Measurements from ENCODE around the gene NR3C1.
"Not testable (repeated sequence)": the region's sequence is repeated elsewhere in the genome, so short reads cannot be mapped to it uniquely, and the experiment has no call there.

The NR3C1 gene

DNA sequence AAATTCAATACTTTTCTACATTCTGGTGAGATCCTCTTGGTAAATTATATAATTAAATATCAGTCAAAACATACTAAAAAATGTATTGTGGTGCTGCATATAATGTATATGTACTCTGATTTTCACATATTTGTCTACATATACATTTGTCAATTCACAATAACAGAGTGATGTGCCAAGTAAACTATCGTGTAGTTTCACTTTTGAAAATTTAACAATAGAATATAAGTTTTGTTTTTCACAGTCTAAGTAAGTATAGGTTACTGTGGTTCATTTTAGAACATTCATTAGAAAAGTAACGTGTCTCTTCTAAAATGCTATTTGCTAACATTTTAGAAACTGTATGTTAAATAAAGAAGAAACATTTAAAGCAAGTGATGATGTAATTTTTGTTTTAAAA is 73.6 kb downstream of the NR3C1 start:
- H3K27ac ChIP-seq (ENCODE audit: low read depth, low read length), result no peak overlapping the region
- H4K20me1 ChIP-seq (ENCODE audit: low read depth, low read length), result no peaks in the 10 kb centered on the region
- H3F3A ChIP-seq (ENCODE audit: insufficient read depth), result no peaks in the 10 kb centered on the region
- H3K9me3 ChIP-seq (ENCODE audit: insufficient read depth, low read length), result peaks cover 22% of the 10 kb centered on the region
- no peak for TF ChIP-seq EZH2phosphoT487 (conservative IDR thresholded peaks at IDR 0.05; ENCODE audit: low read length)
- TF ChIP-seq, protein P1, sequence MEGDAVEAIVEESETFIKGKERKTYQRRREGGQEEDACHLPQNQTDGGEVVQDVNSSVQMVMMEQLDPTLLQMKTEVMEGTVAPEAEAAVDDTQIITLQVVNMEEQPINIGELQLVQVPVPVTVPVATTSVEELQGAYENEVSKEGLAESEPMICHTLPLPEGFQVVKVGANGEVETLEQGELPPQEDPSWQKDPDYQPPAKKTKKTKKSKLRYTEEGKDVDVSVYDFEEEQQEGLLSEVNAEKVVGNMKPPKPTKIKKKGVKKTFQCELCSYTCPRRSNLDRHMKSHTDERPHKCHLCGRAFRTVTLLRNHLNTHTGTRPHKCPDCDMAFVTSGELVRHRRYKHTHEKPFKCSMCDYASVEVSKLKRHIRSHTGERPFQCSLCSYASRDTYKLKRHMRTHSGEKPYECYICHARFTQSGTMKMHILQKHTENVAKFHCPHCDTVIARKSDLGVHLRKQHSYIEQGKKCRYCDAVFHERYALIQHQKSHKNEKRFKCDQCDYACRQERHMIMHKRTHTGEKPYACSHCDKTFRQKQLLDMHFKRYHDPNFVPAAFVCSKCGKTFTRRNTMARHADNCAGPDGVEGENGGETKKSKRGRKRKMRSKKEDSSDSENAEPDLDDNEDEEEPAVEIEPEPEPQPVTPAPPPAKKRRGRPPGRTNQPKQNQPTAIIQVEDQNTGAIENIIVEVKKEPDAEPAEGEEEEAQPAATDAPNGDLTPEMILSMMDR (IDR thresholded peaks at IDR 0.05; ENCODE audit: insufficient read depth, low read length, poor library complexity, severe bottlenecking), result no peak
- H3K79me2 ChIP-seq (ENCODE audit: insufficient read depth, low read length), result peaks cover 78% of the 10 kb centered on the region
- no peak overlapping the region for H2AFZ ChIP-seq (ENCODE audit: low read depth, low read length, severe bottlenecking)
- H3K4me2 ChIP-seq (ENCODE audit: low read depth, low read length, poor library complexity, severe bottlenecking), result no peak overlapping the region
- H3K36me3 ChIP-seq (ENCODE audit: low read length), result peaks cover 33% of the 10 kb centered on the region
- no peak overlapping the region for H3K9ac ChIP-seq (ENCODE audit: low read length)
- H3K4me3 ChIP-seq (ENCODE audit: insufficient read depth, low read length, poor library complexity, severe bottlenecking), result no peak overlapping the region
- H3K9me2 ChIP-seq (replicated peaks; ENCODE audit: insufficient read depth, low read length), result no peaks in the 10 kb centered on the region
- no peaks in the 10 kb centered on the region for H3K27me3 ChIP-seq (ENCODE audit: low read length)

GRCh38 chr5:143328589-143329220 is 74.8 kb downstream of the NR3C1 start:
- Histone ChIP-seq H3F3A (ENCODE audit: insufficient read depth) (no peaks in the 10 kb centered on the region), H4K20me1 (ENCODE audit: low read depth, low read length) (no peaks in the 10 kb centered on the region), H3K9me3 (ENCODE audit: insufficient read depth, low read length) (peaks cover 22% of the 10 kb centered on the region), H3K79me2 (ENCODE audit: insufficient read depth, low read length) (peaks cover 84% of the 10 kb centered on the region), H2AFZ (ENCODE audit: low read depth, low read length, severe bottlenecking) (no peak overlapping the region), H3K36me3 (ENCODE audit: low read length) (peaks cover 33% of the 10 kb centered on the region), H3K9me2 (replicated peaks; ENCODE audit: insufficient read depth, low read length) (no peaks in the 10 kb centered on the region), H3K27me3 (ENCODE audit: low read length) (no peaks in the 10 kb centered on the region), H3K4me3 (ENCODE audit: insufficient read depth, low read length, poor library complexity, severe bottlenecking) (no peak overlapping the region), H3K4me2 (ENCODE audit: low read depth, low read length, poor library complexity, severe bottlenecking) (no peak overlapping the region), H3K27ac (ENCODE audit: low read depth, low read length) (no peak overlapping the region), H3K9ac (ENCODE audit: low read length) (no peak overlapping the region)
- TF ChIP-seq EZH2phosphoT487 (conservative IDR thresholded peaks at IDR 0.05; ENCODE audit: low read length), result no peak
- TF ChIP-seq, protein P1 (IDR thresholded peaks at IDR 0.05; ENCODE audit: insufficient read depth, low read length, poor library complexity, severe bottlenecking), result no peak

DNA sequence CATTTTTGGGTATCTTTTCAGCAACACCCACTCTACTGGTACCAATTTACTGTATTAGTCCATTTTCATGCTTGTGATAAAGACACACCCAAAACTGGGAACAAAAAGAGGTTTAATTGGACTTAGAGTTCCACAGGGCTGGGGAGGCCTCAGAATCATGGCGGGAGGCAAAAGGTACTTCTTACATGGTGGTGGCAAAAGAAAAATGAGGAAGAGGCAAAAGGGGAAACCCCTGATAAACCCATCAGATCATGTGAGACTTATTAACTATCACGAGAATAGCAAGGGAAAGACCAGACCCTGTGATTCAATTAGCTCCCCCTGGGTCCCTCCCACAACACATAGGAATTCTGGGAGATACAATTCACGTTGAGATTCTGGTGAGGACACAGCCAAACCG is 78.4 kb downstream of the NR3C1 start:
- not testable (repeated sequence) for H3K27me3 ChIP-seq (ENCODE audit: low read length); H2AFZ ChIP-seq (ENCODE audit: low read depth, low read length, severe bottlenecking); H3K9ac ChIP-seq (ENCODE audit: low read length); H4K20me1 ChIP-seq (ENCODE audit: low read depth, low read length); H3K9me2 ChIP-seq (replicated peaks; ENCODE audit: insufficient read depth, low read length); H3K27ac ChIP-seq (ENCODE audit: low read depth, low read length); H3K4me3 ChIP-seq (ENCODE audit: insufficient read depth, low read length, poor library complexity, severe bottlenecking); H3K4me2 ChIP-seq (ENCODE audit: low read depth, low read length, poor library complexity, severe bottlenecking); H3F3A ChIP-seq (ENCODE audit: insufficient read depth)
- H3K36me3 ChIP-seq (ENCODE audit: low read length), result peaks cover 27% of the 10 kb centered on the region
- peaks cover 22% of the 10 kb centered on the region for H3K9me3 ChIP-seq (ENCODE audit: insufficient read depth, low read length)
- H3K79me2 ChIP-seq (ENCODE audit: insufficient read depth, low read length), result peaks cover 95% of the 10 kb centered on the region

GRCh38 chr5:143322931-143323630 is 80.4 kb downstream of the NR3C1 start:
- H3K4me3 ChIP-seq (ENCODE audit: insufficient read depth, low read length, poor library complexity, severe bottlenecking); H3K9me2 ChIP-seq (replicated peaks; ENCODE audit: insufficient read depth, low read length); H3F3A ChIP-seq (ENCODE audit: insufficient read depth); H3K27ac ChIP-seq (ENCODE audit: low read depth, low read length); H3K9ac ChIP-seq (ENCODE audit: low read length); H4K20me1 ChIP-seq (ENCODE audit: low read depth, low read length); H3K4me2 ChIP-seq (ENCODE audit: low read depth, low read length, poor library complexity, severe bottlenecking); H3K27me3 ChIP-seq (ENCODE audit: low read length); H2AFZ ChIP-seq (ENCODE audit: low read depth, low read length, severe bottlenecking): not testable (repeated sequence)
- H3K36me3 ChIP-seq (ENCODE audit: low read length), result peaks cover 17% of the 10 kb centered on the region
- H3K79me2 ChIP-seq (ENCODE audit: insufficient read depth, low read length), result peaks cover 95% of the 10 kb centered on the region
- peaks cover 17% of the 10 kb centered on the region for H3K9me3 ChIP-seq (ENCODE audit: insufficient read depth, low read length)
